Kidney (tissue), 14 donors: ENCODE results near the gene OR51V1. TPM values are rescaled to one million over a fixed set of nuclear protein-coding genes. Genes with fewer than 3 reads are reported as not detected.

ENCODE experiments used
- DNase-seq, 5 donors: peaks; one replicate each; pipeline ENCODE4 v3.0.0-alpha.2; 2013 to 2020
- FAIRE-seq: peaks from 2 replicates; lab custom pipeline; 2012; peaks lifted over from hg19 to GRCh38; lab: Jason Lieb, UNC
- H3K27ac ChIP-seq, 2 donors: one replicate each; pipeline ENCODE4 v1.7.0; 2013; ENCODE audit warnings: low read depth in 2 of 2, low read length in 2 of 2, inconsistent platforms in 1 of 2
- H3K27me3 ChIP-seq: one replicate; pipeline ENCODE4 v1.7.1; 2013; ENCODE audit warnings: low read length, inconsistent platforms; ENCODE audit not compliant: control insufficient read depth, insufficient read depth
- H3K36me3 ChIP-seq, 3 donors: one replicate each; pipeline versions ENCODE4 v1.7.0 to v1.7.1; 2013; ENCODE audit warnings: low read length in 3 of 3, control low read depth in 1 of 3, inconsistent platforms in 1 of 3; ENCODE audit not compliant: insufficient read depth in 3 of 3, control insufficient read depth in 2 of 3
- H3K4me1 ChIP-seq, 3 donors: one replicate each; pipeline versions ENCODE4 v1.7.0 to v1.7.1; 2013; ENCODE audit warnings: low read length in 3 of 3, inconsistent platforms in 1 of 3, low read depth in 1 of 3; ENCODE audit not compliant: control insufficient read depth in 2 of 3, insufficient read depth in 2 of 3
- H3K4me3 ChIP-seq, 3 donors: one replicate each; pipeline versions ENCODE4 v1.7.0 to v1.8.1; 2013; ENCODE audit warnings: low read length in 3 of 3, control low read depth in 1 of 3, inconsistent platforms in 1 of 3
- H3K9ac ChIP-seq, 3 donors: one replicate each; pipeline versions ENCODE4 v1.7.0 to v1.7.1; 2013; ENCODE audit warnings: low read length in 3 of 3, control low read depth in 1 of 3, inconsistent platforms in 1 of 3
- H3K9me3 ChIP-seq, 3 donors: one replicate each; pipeline versions ENCODE4 v1.7.0 to v1.7.1; 2013; ENCODE audit warnings: low read length in 3 of 3, control low read depth in 1 of 3, inconsistent platforms in 1 of 3; ENCODE audit not compliant: control insufficient read depth in 2 of 3, insufficient read depth in 1 of 3
- CTCF ChIP-seq: IDR thresholded peaks from 3 replicates; pipeline ENCODE4 v1.5.1; 2012; ENCODE audit warnings: mild to moderate bottlenecking, moderate library complexity, borderline replicate concordance; ENCODE audit not compliant: insufficient read depth; ENCODE audit errors: extremely low read depth
- intact Hi-C: fragments of 100-400 bp; cut with DNase I; formaldehyde crosslinking; loops from one replicate; pipeline ENCODE4 v1.11.1; 2022
- polyA plus RNA-seq: library from polyadenylated mRNA; stranded (reverse); fragments of 350-450 nt; fragmentation: Illumina TruSeq; extraction: RNeasy Lipid Tissue Mini Kit (QIAGEN cat#74804); gene quantifications from one replicate; pipeline ENCODE4 v1.2.3, GENCODE V29; 2014; ENCODE audit warnings: low read depth, low replicate concordance; ENCODE audit not compliant: insufficient read depth
- total RNA-seq: library from RNA; stranded (reverse); fragmentation: NEBNext Ultra II Directional; extraction: Animal tissue kit (Norgen Biotek cat#: 25700); gene quantifications from one replicate; pipeline ENCODE4 v1.2.1, GENCODE V29; 2021
- donor health status: control.
- donor health status: control.
- donor health status: control.
- donor health status: control.
- donor health status: control.
- donor health status: DM: yes; HTN: yes; CAD: no.
- donor health status: Normal renal cell carcinoma (clear cell type).

Gene OR51V1
- total and polyA plus RNA-seq, 2 donors from 2014 or later = not detected

- Histone ChIP-seq H3K9ac (no peak overlapping the region), H3K36me3 (no peaks in the 10 kb centered on the region), H3K4me3 (no peak overlapping the region), H3K27ac (no peak overlapping the region), H3K27me3 (no peaks in the 10 kb centered on the region), H3K4me1 (peaks cover 0 to 6% (median 0%) of the 10 kb centered on the region in 3 donors), H3K9me3 (no peaks in the 10 kb centered on the region)
- TF ChIP-seq CTCF = no peak
- intact Hi-C loops = no loop called here
- no peak for DNase-seq
- FAIRE-seq = no peak
Observed at GRCh38 chr11:5237420-5237819, 36.9 kb upstream of the OR51V1 start.

- DNase-seq (no peak), FAIRE-seq (no peak)
- no peak overlapping the region for H3K27ac ChIP-seq
- no peak overlapping the region for H3K9ac ChIP-seq
- no peaks in the 10 kb centered on the region for H3K9me3 ChIP-seq
- intact Hi-C loops = no loop called here
- H3K4me1 ChIP-seq = peaks cover 0 to 6% (median 0%) of the 10 kb centered on the region in 3 donors
- H3K27me3 ChIP-seq = no peaks in the 10 kb centered on the region
- no peaks in the 10 kb centered on the region for H3K36me3 ChIP-seq
- H3K4me3 ChIP-seq = no peak overlapping the region
- TF ChIP-seq CTCF = no peak
Observed at GRCh38 chr11:5235364-5236095, 35.0 kb upstream of the OR51V1 start.

GRCh38 chr11:5234381-5234834 lies 33.9 kb upstream of the OR51V1 start, which contains the start of gene HBD:
Gene HBD (minus strand): TSS chr11:5234483. CDS start chr11:5234433, 50 bp downstream.
- no peaks in the 10 kb centered on the region for H3K27me3 ChIP-seq
- no peak for DNase-seq
- no peak for FAIRE-seq
- intact Hi-C loops = no loop called here
- TF ChIP-seq CTCF = no peak
- no peaks in the 10 kb centered on the region for H3K36me3 ChIP-seq
- no peak within 1 kb of the TSS for H3K9ac ChIP-seq
- no peaks in the 10 kb centered on the region for H3K9me3 ChIP-seq
- peaks cover 0 to 6% (median 0%) of the 10 kb centered on the region in 3 donors for H3K4me1 ChIP-seq
- H3K27ac ChIP-seq = no peak within 1 kb of the TSS
- no peak within 1 kb of the TSS for H3K4me3 ChIP-seq
